ENCODE results near the gene MYD88. TPM values are rescaled to one million over a fixed set of nuclear protein-coding genes. Genes with fewer than 3 reads are reported as not detected.

MYD88 gene
- polyA plus RNA-seq, 2 of the 4 experiments (the other 2 are of a cell fraction) = 16.8 to 22.3 TPM

DNA sequence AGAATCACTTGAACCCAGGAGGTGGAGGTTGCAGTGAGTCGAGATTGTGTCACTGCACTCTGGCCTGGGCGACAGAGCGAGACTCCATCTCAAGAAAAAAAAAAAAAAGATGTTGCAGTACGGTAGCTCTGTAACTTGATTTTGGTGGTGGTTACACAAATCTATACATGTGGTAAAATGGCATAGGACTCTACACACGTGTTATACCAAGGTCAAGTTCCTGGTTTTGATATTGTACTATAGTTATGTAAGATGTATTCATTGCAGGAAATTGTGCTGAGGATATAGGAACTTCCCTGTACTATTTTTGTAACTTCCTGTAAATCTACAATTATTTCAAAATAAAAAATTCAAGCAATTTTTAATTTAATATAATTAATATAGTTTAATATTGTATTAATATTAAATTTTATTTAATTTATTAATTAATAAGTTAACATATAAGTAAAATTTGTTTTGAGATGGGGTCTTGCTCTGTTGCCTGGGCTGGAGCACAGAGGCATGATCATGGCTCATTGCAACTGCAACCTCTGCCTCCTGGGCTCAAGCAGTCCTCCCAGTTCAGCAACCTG, 9.9 kb downstream of the MYD88 start:
- TF ChIP-seq HOXB13 (CRISPR knock-in tag; IDR thresholded peaks at IDR 0.05; ENCODE audit: low read depth) = no peak
- TF ChIP-seq, protein P1, sequence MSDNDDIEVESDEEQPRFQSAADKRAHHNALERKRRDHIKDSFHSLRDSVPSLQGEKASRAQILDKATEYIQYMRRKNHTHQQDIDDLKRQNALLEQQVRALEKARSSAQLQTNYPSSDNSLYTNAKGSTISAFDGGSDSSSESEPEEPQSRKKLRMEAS (IDR thresholded peaks at IDR 0.05) = no peak
- TF ChIP-seq EHF (CRISPR knock-in tag; IDR thresholded peaks at IDR 0.05) = no peak
- TF ChIP-seq, protein P2, sequence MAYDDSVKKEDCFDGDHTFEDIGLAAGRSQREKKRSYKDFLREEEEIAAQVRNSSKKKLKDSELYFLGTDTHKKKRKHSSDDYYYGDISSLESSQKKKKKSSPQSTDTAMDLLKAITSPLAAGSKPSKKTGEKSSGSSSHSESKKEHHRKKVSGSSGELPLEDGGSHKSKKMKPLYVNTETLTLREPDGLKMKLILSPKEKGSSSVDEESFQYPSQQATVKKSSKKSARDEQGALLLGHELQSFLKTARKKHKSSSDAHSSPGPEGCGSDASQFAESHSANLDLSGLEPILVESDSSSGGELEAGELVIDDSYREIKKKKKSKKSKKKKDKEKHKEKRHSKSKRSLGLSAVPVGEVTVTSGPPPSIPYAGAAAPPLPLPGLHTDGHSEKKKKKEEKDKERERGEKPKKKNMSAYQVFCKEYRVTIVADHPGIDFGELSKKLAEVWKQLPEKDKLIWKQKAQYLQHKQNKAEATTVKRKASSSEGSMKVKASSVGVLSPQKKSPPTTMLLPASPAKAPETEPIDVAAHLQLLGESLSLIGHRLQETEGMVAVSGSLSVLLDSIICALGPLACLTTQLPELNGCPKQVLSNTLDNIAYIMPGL (CRISPR knock-in tag; IDR thresholded peaks at IDR 0.05; ENCODE audit: borderline replicate concordance) = no peak
- TF ChIP-seq RFX5 (IDR thresholded peaks at IDR 0.05) = no peak
- no peak for TF ChIP-seq POLR2AphosphoS2 (conservative IDR thresholded peaks at IDR 0.05; ENCODE audit: low read length)
- H3K4me3 ChIP-seq = no peak overlapping the region
- FAIRE-seq = no peak
- 57% methylated on average over 5 of the region's 5 CpGs for WGBS (ENCODE audit: missing lambda C conversion rate)
- ChIA-PET CTCF (interaction anchor here (1.2 to 1.3 kb wide), 2 partner anchors 15 to 99 kb away, joined by 3 to 4 read pairs; no protein-coding TSS in a partner anchor), POLR2A (interaction anchor here (0.8 to 1.1 kb wide), 2 partner anchors 11 to 12 kb away, joined by 4 read pairs; partner anchors contain the start of gene ACAA1)
- ATAC-seq = no peak
- no peak overlapping the region for H3K4me2 ChIP-seq
- H3K27ac ChIP-seq = no peak overlapping the region
- no peak for DNase-seq (ENCODE audit: low read depth in 1 of 2, low spot score in 1 of 2)
- H3K4me1 ChIP-seq = no peaks in the 10 kb centered on the region
- H3K9me3 ChIP-seq = peaks cover 17% of the 10 kb centered on the region

DNA sequence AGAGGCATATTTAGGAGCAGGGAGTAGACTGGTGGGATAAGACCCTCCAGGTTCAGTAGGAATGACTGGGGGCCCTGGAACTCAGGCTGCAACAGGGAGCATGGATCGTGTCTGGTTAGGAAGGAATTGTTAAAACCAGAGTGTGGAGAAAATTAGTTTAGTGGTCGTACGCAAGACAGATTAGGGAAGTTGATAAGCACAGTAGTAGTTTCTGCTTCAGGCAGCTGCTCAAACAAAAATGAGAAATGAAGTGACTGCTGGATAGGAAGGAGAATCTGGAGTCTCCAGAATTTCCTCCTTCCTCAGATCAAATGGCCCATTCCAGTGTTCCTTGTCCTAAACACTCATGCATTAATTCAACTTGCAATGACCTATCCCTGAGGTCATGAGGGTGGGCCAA, 11.2 kb downstream of the MYD88 start:
- POLR2A ChIA-PET = interaction anchor here (1.1 kb wide), 1 partner anchor 12 kb away, joined by 4 read pairs; the partner anchor contains the start of gene ACAA1
- Histone ChIP-seq H3K27ac (no peak overlapping the region), H3K4me1 (no peaks in the 10 kb centered on the region), H3K4me2 (no peak overlapping the region), H3K9me3 (peaks cover 17% of the 10 kb centered on the region), H3K4me3 (no peak overlapping the region)
- DNase-seq (ENCODE audit: low read depth in 1 of 2, low spot score in 1 of 2) (no peak), ATAC-seq (no peak), FAIRE-seq (no peak)
- TF ChIP-seq, protein P3, sequence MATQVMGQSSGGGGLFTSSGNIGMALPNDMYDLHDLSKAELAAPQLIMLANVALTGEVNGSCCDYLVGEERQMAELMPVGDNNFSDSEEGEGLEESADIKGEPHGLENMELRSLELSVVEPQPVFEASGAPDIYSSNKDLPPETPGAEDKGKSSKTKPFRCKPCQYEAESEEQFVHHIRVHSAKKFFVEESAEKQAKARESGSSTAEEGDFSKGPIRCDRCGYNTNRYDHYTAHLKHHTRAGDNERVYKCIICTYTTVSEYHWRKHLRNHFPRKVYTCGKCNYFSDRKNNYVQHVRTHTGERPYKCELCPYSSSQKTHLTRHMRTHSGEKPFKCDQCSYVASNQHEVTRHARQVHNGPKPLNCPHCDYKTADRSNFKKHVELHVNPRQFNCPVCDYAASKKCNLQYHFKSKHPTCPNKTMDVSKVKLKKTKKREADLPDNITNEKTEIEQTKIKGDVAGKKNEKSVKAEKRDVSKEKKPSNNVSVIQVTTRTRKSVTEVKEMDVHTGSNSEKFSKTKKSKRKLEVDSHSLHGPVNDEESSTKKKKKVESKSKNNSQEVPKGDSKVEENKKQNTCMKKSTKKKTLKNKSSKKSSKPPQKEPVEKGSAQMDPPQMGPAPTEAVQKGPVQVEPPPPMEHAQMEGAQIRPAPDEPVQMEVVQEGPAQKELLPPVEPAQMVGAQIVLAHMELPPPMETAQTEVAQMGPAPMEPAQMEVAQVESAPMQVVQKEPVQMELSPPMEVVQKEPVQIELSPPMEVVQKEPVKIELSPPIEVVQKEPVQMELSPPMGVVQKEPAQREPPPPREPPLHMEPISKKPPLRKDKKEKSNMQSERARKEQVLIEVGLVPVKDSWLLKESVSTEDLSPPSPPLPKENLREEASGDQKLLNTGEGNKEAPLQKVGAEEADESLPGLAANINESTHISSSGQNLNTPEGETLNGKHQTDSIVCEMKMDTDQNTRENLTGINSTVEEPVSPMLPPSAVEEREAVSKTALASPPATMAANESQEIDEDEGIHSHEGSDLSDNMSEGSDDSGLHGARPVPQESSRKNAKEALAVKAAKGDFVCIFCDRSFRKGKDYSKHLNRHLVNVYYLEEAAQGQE (IDR thresholded peaks at IDR 0.05) = no peak
- no peak for TF ChIP-seq JUNB (IDR thresholded peaks at IDR 0.05)
- TF ChIP-seq MYC (IDR thresholded peaks at IDR 0.05; ENCODE audit: borderline replicate concordance, low read length) = no peak
- TF ChIP-seq HDAC2 (IDR thresholded peaks at IDR 0.05) = no peak
- no peak for TF ChIP-seq MAZ (IDR thresholded peaks at IDR 0.05; ENCODE audit: borderline replicate concordance, low read depth, low read length)
- TF ChIP-seq RNF2 (IDR thresholded peaks at IDR 0.05; ENCODE audit: borderline replicate concordance, low read depth) = no peak
- TF ChIP-seq, protein P4, sequence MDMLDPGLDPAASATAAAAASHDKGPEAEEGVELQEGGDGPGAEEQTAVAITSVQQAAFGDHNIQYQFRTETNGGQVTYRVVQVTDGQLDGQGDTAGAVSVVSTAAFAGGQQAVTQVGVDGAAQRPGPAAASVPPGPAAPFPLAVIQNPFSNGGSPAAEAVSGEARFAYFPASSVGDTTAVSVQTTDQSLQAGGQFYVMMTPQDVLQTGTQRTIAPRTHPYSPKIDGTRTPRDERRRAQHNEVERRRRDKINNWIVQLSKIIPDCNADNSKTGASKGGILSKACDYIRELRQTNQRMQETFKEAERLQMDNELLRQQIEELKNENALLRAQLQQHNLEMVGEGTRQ (IDR thresholded peaks at IDR 0.05) = no peak
- no peak for TF ChIP-seq CHD4 (IDR thresholded peaks at IDR 0.05; ENCODE audit: borderline replicate concordance)
- TF ChIP-seq HEYL (CRISPR knock-in tag; IDR thresholded peaks at IDR 0.05) = no peak
- TF ChIP-seq, protein P2 (CRISPR knock-in tag; IDR thresholded peaks at IDR 0.05; ENCODE audit: borderline replicate concordance) = no peak
- no peak for TF ChIP-seq JUN (IDR thresholded peaks at IDR 0.05)
- no peak for TF ChIP-seq ZNF302 (CRISPR knock-in tag; IDR thresholded peaks at IDR 0.05)
- TF ChIP-seq ZFP36 (IDR thresholded peaks at IDR 0.05; ENCODE audit: borderline replicate concordance, partially characterized antibody) = no peak
- TF ChIP-seq ZC3H11A (IDR thresholded peaks at IDR 0.05) = no peak
- TF ChIP-seq, protein P1 (IDR thresholded peaks at IDR 0.05) = no peak
- TF ChIP-seq, protein P5, sequence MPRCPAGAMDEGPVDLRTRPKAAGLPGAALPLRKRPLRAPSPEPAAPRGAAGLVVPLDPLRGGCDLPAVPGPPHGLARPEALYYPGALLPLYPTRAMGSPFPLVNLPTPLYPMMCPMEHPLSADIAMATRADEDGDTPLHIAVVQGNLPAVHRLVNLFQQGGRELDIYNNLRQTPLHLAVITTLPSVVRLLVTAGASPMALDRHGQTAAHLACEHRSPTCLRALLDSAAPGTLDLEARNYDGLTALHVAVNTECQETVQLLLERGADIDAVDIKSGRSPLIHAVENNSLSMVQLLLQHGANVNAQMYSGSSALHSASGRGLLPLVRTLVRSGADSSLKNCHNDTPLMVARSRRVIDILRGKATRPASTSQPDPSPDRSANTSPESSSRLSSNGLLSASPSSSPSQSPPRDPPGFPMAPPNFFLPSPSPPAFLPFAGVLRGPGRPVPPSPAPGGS (IDR thresholded peaks at IDR 0.05) = no peak
- TF ChIP-seq RAD21 (conservative IDR thresholded peaks at IDR 0.05 in 1 of 2, IDR thresholded peaks at IDR 0.05 in 1 of 2) = no peak
- TF ChIP-seq, protein P6, sequence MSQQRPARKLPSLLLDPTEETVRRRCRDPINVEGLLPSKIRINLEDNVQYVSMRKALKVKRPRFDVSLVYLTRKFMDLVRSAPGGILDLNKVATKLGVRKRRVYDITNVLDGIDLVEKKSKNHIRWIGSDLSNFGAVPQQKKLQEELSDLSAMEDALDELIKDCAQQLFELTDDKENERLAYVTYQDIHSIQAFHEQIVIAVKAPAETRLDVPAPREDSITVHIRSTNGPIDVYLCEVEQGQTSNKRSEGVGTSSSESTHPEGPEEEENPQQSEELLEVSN (IDR thresholded peaks at IDR 0.05; ENCODE audit: borderline replicate concordance, low read depth) = no peak
- TF ChIP-seq FOSL2 (IDR thresholded peaks at IDR 0.05) = no peak
- no peak for TF ChIP-seq FOSL2 (CRISPR knock-in tag; IDR thresholded peaks at IDR 0.05)
- TF ChIP-seq TFCP2L1 (CRISPR knock-in tag; IDR thresholded peaks at IDR 0.05) = no peak
- CTCF ChIA-PET = no interaction called here
- 83% methylated on average over 3 of the region's 3 CpGs for WGBS (ENCODE audit: missing lambda C conversion rate)
